HT-29 (cell line): Measurements from ENCODE around the gene ADGRL3. TPM values are rescaled to one million over a fixed set of nuclear protein-coding genes. Genes with fewer than 3 reads are reported as not detected.
A peak's percentile ranks its signal among the peaks of the same experiment; 100 is the strongest.
"Not testable (repeated sequence)": the region's sequence is repeated elsewhere in the genome, so short reads cannot be mapped to it uniquely, and the experiment has no call there.

ENCODE experiments used
- DNase-seq: peaks from one replicate; pipeline ENCODE4 v3.0.0-alpha.2; 2015; ENCODE audit warnings: low spot score
- total RNA-seq: library from RNA; depleted of rRNA; stranded (reverse); fragments of >200 nt; shearing (Covaris generic); gene quantifications from 2 replicates; pipeline ENCODE4 v1.2.3, GENCODE V29; 2014

ADGRL3 gene
- total RNA-seq, 1 experiment from 2014 or later: not detected

GRCh38 chr4:61493470-61493869 lies 293.3 kb downstream of the ADGRL3 start:
- DNase-seq: peak; percentile 73

GRCh38 chr4:61500883-61501282 lies 300.8 kb downstream of the ADGRL3 start:
- DNase-seq: peak; percentile 69

- no peak for DNase-seq
These were observed 301.7 kb downstream of the ADGRL3 start for GRCh38 chr4:61501812-61502211.

GRCh38 chr4:61505773-61506685 lies 305.9 kb downstream of the ADGRL3 start:
- DNase-seq: no peak

GRCh38 chr4:61507091-61507490 lies 307.0 kb downstream of the ADGRL3 start:
- DNase-seq: no peak

- DNase-seq: not testable (repeated sequence)
These were observed 309.7 kb downstream of the ADGRL3 start for GRCh38 chr4:61509721-61510241.

GRCh38 chr4:61511716-61512488 lies 311.8 kb downstream of the ADGRL3 start:
- DNase-seq: peak; percentile 33

GRCh38 chr4:61514991-61515390 lies 314.9 kb downstream of the ADGRL3 start:
- no peak for DNase-seq

GRCh38 chr4:61517144-61517543 lies 317.0 kb downstream of the ADGRL3 start:
- DNase-seq: no peak

GRCh38 chr4:61520166-61520565 lies 320.0 kb downstream of the ADGRL3 start:
- no peak for DNase-seq

- peak; percentile 44 for DNase-seq
These were observed 320.6 kb downstream of the ADGRL3 start for GRCh38 chr4:61520681-61521160.

GRCh38 chr4:61521451-61521850 lies 321.3 kb downstream of the ADGRL3 start:
- DNase-seq: no peak

- DNase-seq: no peak
These were observed 322.2 kb downstream of the ADGRL3 start for GRCh38 chr4:61522312-61522711.

GRCh38 chr4:61527888-61528287 lies 327.8 kb downstream of the ADGRL3 start:
- DNase-seq: no peak

- no peak for DNase-seq
These were observed 328.5 kb downstream of the ADGRL3 start for GRCh38 chr4:61528595-61528994.

- no peak for DNase-seq
These were observed 331.1 kb downstream of the ADGRL3 start for GRCh38 chr4:61531188-61531587.

GRCh38 chr4:61532336-61533000 lies 332.3 kb downstream of the ADGRL3 start:
- no peak for DNase-seq

- no peak for DNase-seq
These were observed 333.0 kb downstream of the ADGRL3 start for GRCh38 chr4:61533140-61533539.

GRCh38 chr4:61540944-61541343 lies 340.8 kb downstream of the ADGRL3 start:
- peak; percentile 85 for DNase-seq

GRCh38 chr4:61541459-61541858 lies 341.3 kb downstream of the ADGRL3 start:
- DNase-seq: peak; percentile 47

GRCh38 chr4:61543976-61544375 lies 343.9 kb downstream of the ADGRL3 start:
- no peak for DNase-seq
